GM12801 (cell line): ENCODE data around the gene OR52E6.

ENCODE experiments used
- TF ChIP-seq, protein P1 (sequence below): IDR thresholded peaks from one replicate; pipeline ENCODE4 v1.5.1; 2011; ENCODE audit warnings: control low read depth; ENCODE audit not compliant: insufficient read length; ENCODE audit errors: extremely low read depth

Gene OR52E6

DNA sequence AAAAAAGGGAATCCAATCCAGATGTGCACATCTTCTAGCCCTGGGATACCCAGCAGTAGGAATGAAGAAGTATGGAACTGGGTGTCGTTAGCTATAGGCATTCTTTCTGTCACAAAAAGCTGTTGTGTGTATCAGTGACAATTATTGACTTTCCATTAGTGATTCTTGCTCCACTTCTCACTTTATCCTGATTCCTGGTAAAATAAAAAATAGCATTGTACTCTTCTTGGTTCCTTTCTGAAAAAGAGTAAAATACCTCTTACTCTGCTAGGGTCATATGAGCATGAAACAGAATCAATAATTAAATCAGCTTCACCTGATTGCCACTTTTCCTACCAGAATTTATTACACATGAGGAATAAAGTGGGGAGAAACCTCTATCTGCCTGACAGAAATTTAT, at the start of gene OR52E6:
OR52E6 (minus strand) TSS at position 101 of the 400 bp plus-strand sequence; CDS start at position 101, 0 bp downstream.
- TF ChIP-seq, protein P1, sequence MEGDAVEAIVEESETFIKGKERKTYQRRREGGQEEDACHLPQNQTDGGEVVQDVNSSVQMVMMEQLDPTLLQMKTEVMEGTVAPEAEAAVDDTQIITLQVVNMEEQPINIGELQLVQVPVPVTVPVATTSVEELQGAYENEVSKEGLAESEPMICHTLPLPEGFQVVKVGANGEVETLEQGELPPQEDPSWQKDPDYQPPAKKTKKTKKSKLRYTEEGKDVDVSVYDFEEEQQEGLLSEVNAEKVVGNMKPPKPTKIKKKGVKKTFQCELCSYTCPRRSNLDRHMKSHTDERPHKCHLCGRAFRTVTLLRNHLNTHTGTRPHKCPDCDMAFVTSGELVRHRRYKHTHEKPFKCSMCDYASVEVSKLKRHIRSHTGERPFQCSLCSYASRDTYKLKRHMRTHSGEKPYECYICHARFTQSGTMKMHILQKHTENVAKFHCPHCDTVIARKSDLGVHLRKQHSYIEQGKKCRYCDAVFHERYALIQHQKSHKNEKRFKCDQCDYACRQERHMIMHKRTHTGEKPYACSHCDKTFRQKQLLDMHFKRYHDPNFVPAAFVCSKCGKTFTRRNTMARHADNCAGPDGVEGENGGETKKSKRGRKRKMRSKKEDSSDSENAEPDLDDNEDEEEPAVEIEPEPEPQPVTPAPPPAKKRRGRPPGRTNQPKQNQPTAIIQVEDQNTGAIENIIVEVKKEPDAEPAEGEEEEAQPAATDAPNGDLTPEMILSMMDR, result no peak

DNA sequence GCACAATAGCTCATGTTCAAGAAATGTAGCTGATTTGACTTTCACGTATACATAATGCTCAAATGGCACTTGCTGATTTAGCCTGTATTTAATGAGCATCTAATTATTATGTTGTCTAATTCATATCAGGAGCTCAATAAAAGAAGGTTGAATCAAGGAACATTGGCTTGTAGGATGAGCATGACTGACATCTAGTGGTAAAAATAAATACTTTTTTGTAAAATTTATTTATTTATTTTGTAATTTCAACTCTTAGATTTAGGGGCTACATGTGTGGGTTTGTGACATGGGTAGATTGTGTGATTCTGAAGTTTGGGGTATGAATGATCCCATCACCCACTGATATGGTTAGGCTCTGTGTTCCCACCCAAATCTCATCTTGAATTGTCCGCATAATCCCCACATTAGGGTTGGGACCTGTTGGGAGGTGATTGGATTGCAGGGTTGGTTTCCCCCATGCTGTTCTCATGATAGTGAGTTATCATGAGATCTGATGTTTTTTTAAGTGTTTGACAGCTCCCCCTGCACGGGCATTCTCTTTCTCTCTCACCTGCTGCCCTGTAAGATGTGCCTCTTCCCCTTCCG, 49.6 kb upstream of the OR52E6 start:
- TF ChIP-seq, protein P1, result no peak

DNA sequence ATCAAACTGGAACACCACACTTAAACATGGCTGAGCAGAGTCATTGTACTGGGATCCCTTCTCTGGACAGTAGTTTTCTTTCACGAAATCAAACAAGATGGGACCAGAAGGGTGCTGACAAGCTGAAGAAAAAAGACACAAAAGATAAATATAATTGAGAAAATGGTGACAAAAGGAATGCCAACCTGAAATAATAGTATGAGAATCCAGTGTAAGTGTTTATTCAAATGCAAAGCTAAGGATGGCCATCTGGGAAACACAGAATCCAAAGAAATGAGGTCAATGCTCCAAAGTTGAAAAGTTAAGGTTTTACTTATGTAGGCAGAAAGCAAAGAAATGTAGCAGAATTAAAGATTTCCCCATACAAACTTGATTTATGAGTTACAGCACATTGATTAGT, 46.0 kb upstream of the OR52E6 start:
- TF ChIP-seq, protein P1, result no peak

DNA sequence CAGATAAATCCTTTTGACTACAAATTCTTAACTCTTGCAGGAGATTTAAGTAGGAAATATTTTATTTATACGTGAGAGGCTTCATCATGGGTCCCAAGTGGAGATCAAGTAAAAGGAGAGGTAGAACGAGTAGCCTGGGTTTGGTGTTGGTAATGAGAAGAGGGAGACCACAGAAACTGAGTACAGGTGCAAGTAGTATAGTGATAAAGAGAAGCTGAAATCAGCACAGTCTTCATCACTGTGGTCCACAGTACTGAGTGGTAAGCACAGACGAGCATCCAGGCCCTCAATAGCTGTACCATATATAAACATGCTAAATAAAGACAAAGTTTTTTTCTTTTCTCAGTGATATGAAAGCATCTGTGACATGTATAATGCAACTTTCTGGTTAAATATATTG, 45.5 kb upstream of the OR52E6 start:
- TF ChIP-seq, protein P1, result no peak

DNA sequence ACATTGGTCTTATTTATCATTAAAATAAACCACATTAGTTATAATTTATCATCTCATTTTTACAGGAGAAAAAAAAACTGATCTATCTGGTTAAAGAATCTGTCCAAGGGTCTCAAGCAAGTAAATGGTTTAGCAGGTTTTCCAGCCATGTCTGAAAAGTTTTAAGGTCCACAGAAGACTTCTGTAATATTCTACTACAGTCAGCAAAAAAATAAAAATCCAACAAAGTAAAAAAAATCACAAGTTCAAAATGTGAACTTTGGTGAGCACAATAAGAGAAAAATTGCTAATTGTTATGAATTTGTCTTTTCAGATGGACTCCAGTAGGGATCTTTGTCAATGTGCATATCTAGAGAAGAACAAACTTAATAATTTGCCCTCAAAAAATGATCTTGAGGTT, 40.1 kb upstream of the OR52E6 start:
- TF ChIP-seq, protein P1, result no peak

DNA sequence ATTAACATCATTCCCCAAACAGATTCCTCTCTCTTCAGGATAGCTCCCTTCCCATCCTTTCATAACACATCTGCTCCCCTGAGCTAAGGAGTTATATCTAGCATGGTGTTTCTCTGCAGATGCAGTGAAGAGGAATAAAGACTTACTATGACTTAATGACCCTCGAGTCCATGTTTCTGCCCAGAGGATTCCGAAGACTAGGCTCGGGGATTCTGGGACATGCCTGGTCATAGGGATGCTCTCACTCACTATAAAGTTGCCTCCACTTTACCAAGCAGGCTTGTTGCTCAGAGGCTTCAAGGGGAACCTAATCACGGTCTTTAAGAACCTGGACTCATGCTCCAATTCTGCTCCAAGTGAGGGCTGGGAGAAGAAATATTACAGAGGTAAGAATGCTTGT, 38.6 kb upstream of the OR52E6 start, which contains the start of gene OR52E4:
OR52E4 (plus strand) TSS at position 301 of the 400 bp plus-strand sequence. CDS start 3,664 bp downstream, outside the sequence.
- TF ChIP-seq, protein P1, result no peak

DNA sequence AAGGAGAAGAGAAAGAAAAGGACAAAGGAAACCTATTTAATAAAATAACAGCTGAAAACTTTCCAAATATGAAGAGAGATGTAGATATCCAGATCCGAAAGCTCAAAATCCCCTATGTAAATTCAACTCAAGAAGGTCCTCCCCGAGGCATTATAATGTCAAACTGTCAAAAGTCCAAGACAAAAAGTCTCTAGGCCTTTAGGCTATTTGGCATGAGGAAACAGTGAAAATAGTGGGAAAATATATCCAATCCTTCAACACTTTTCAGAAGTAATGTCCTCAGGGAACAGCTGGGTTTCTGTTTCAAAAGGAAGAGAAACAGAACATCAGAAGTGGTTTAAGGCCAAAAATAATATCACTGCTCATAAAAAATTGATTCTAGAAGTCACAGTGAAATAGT, 36.9 kb upstream of the OR52E6 start:
- TF ChIP-seq, protein P1, result no peak
